ENCODE measurements around the gene CMTR2. TPM values are rescaled to one million over a fixed set of nuclear protein-coding genes. Genes with fewer than 3 reads are reported as not detected.

Gene CMTR2
- total RNA-seq, 1 donor from 2014 or later = 21.6 TPM

GRCh38 chr16:71258372-71258771 lies 30.8 kb downstream of the CMTR2 start:
- Histone ChIP-seq H3K9me3 (no peaks in the 10 kb centered on the region), H3K27ac (no peak overlapping the region), H3K4me3 (no peak overlapping the region), H3K27me3 (no peaks in the 10 kb centered on the region), H3K4me1 (no peaks in the 10 kb centered on the region), H3K36me3 (no peaks in the 10 kb centered on the region)
- TF ChIP-seq CTCF (IDR thresholded peaks at IDR 0.05) = no peak
- intact Hi-C loops (cut with DNase I) = no loop called here
- DNase-seq = no peak
- no peak for ATAC-seq

GRCh38 chr16:71257768-71258167 lies 31.4 kb downstream of the CMTR2 start:
- TF ChIP-seq CTCF (IDR thresholded peaks at IDR 0.05) = no peak
- no peaks in the 10 kb centered on the region for H3K9me3 ChIP-seq
- no peaks in the 10 kb centered on the region for H3K27me3 ChIP-seq
- H3K27ac ChIP-seq = no peak overlapping the region
- H3K4me1 ChIP-seq = no peaks in the 10 kb centered on the region
- DNase-seq (no peak), ATAC-seq (no peak)
- no peaks in the 10 kb centered on the region for H3K36me3 ChIP-seq
- no peak overlapping the region for H3K4me3 ChIP-seq
- intact Hi-C loops (cut with DNase I) = no loop called here

GRCh38 chr16:71255721-71256120 lies 33.5 kb downstream of the CMTR2 start:
- Histone ChIP-seq H3K4me1 (no peaks in the 10 kb centered on the region), H3K9me3 (no peaks in the 10 kb centered on the region), H3K27ac (no peak overlapping the region), H3K36me3 (no peaks in the 10 kb centered on the region), H3K27me3 (no peaks in the 10 kb centered on the region), H3K4me3 (no peak overlapping the region)
- intact Hi-C loops (cut with DNase I) = no loop called here
- no peak for TF ChIP-seq CTCF (IDR thresholded peaks at IDR 0.05)
- ATAC-seq = peak; percentile 62
- DNase-seq = no peak

- ATAC-seq (no peak), DNase-seq (no peak)
- intact Hi-C loops (cut with DNase I) = no loop called here
- no peaks in the 10 kb centered on the region for H3K9me3 ChIP-seq
- no peaks in the 10 kb centered on the region for H3K4me1 ChIP-seq
- H3K27me3 ChIP-seq = no peaks in the 10 kb centered on the region
- H3K4me3 ChIP-seq = no peak overlapping the region
- H3K36me3 ChIP-seq = no peaks in the 10 kb centered on the region
- H3K27ac ChIP-seq = no peak overlapping the region
- no peak for TF ChIP-seq CTCF (IDR thresholded peaks at IDR 0.05)
These were observed 34.2 kb downstream of the CMTR2 start for GRCh38 chr16:71254832-71255525.

- Histone ChIP-seq H3K27me3 (no peaks in the 10 kb centered on the region), H3K4me1 (no peaks in the 10 kb centered on the region), H3K9me3 (no peaks in the 10 kb centered on the region), H3K4me3 (no peak overlapping the region), H3K27ac (no peak overlapping the region), H3K36me3 (no peaks in the 10 kb centered on the region)
- no peak for TF ChIP-seq CTCF (IDR thresholded peaks at IDR 0.05)
- intact Hi-C loops (cut with DNase I) = no loop called here
- DNase-seq (no peak), ATAC-seq (no peak)
These were observed 38.6 kb downstream of the CMTR2 start for GRCh38 chr16:71250461-71251235.
